Trophoblast cell (in vitro differentiated cells and primary cell): ENCODE results near the gene KDM2B.
A peak's percentile ranks its signal among the peaks of the same experiment; 100 is the strongest.

ENCODE experiments used
- DNase-seq, 2 donors: peaks; one replicate each; pipeline ENCODE4 v3.0.0-alpha.2; 2016
- H2AFZ ChIP-seq: 2 replicates; pipeline ENCODE4 v1.6.1; 2013; ENCODE audit warnings: low read length, moderate library complexity, mild to moderate bottlenecking; ENCODE audit not compliant: insufficient read depth, poor library complexity
- H2AK5ac ChIP-seq: 2 replicates; pipeline ENCODE4 v1.6.1; 2013; ENCODE audit warnings: mild to moderate bottlenecking, low read length
- H2BK120ac ChIP-seq: 2 replicates; pipeline ENCODE4 v1.6.1; 2013; ENCODE audit warnings: low read length, mild to moderate bottlenecking, moderate library complexity; ENCODE audit not compliant: insufficient read depth, poor library complexity
- H2BK12ac ChIP-seq: 2 replicates; pipeline ENCODE4 v1.6.1; 2013; ENCODE audit warnings: mild to moderate bottlenecking, low read length, moderate library complexity
- H2BK5ac ChIP-seq: 2 replicates; pipeline ENCODE4 v1.6.1; 2013; ENCODE audit warnings: low read length, low read depth, moderate library complexity, mild to moderate bottlenecking; ENCODE audit not compliant: poor library complexity
- H3K14ac ChIP-seq: 2 replicates; pipeline ENCODE4 v1.6.1; 2013; ENCODE audit warnings: mild to moderate bottlenecking, low read length
- H3K18ac ChIP-seq: 2 replicates; pipeline ENCODE4 v1.6.1; 2013; ENCODE audit warnings: mild to moderate bottlenecking, low read length
- H3K23ac ChIP-seq: 2 replicates; pipeline ENCODE4 v1.6.1; 2013; ENCODE audit warnings: low read length
- H3K27ac ChIP-seq: 2 replicates; pipeline ENCODE4 v1.5.1; 2013; ENCODE audit warnings: low read depth, mild to moderate bottlenecking, inconsistent platforms, low read length, moderate library complexity
- H3K27me3 ChIP-seq: 2 replicates; pipeline ENCODE4 v1.6.1; 2013; ENCODE audit warnings: inconsistent platforms, mild to moderate bottlenecking, low read length, moderate library complexity; ENCODE audit not compliant: insufficient read depth
- H3K36me3 ChIP-seq, 2 experiments: 1 replicate in 1 of 2; 2 replicates in 1 of 2; pipeline ENCODE4 v1.6.1; 2013; ENCODE audit warnings: low read length in 2 of 2, mild to moderate bottlenecking in 2 of 2, moderate library complexity in 1 of 2; ENCODE audit not compliant: insufficient read depth in 2 of 2, control insufficient read depth in 1 of 2
- H3K4ac ChIP-seq: 2 replicates; pipeline ENCODE4 v1.6.1; 2013; ENCODE audit warnings: low read depth, mild to moderate bottlenecking, low read length, moderate library complexity
- H3K4me1 ChIP-seq, 2 experiments: 1 replicate in 1 of 2; 2 replicates in 1 of 2; pipeline ENCODE4 v1.6.1; 2013; ENCODE audit warnings: low read length in 2 of 2, mild to moderate bottlenecking in 2 of 2, moderate library complexity in 1 of 2; ENCODE audit not compliant: insufficient read depth in 2 of 2, control insufficient read depth in 1 of 2
- H3K4me2 ChIP-seq: 2 replicates; pipeline ENCODE4 v1.6.1; 2013; ENCODE audit warnings: inconsistent platforms, mild to moderate bottlenecking, low read length, moderate library complexity
- H3K4me3 ChIP-seq: 2 replicates; pipeline ENCODE4 v1.5.1; 2013; ENCODE audit warnings: mild to moderate bottlenecking, low read depth, low read length, inconsistent platforms
- H3K79me1 ChIP-seq: one replicate; pipeline ENCODE4 v1.6.1; 2013; ENCODE audit warnings: low read length
- H3K79me2 ChIP-seq: 2 replicates; pipeline ENCODE4 v1.6.1; 2013; ENCODE audit warnings: low read length, mild to moderate bottlenecking; ENCODE audit not compliant: control insufficient read depth, insufficient read depth, poor library complexity
- H3K9ac ChIP-seq: 2 replicates; pipeline ENCODE4 v1.6.1; 2013; ENCODE audit warnings: mild to moderate bottlenecking, low read length
- H3K9me3 ChIP-seq: 2 replicates; pipeline ENCODE4 v1.6.1; 2013; ENCODE audit warnings: low read depth, mild to moderate bottlenecking, control low read depth, inconsistent platforms, low read length; ENCODE audit not compliant: insufficient read depth
- H4K12ac ChIP-seq: 2 replicates; pipeline ENCODE4 v1.6.1; 2013; ENCODE audit warnings: low read depth, mild to moderate bottlenecking, low read length, moderate library complexity
- H4K8ac ChIP-seq: 2 replicates; pipeline ENCODE4 v1.6.1; 2013; ENCODE audit warnings: low read depth, mild to moderate bottlenecking, low read length, moderate library complexity
- H4K91ac ChIP-seq: one replicate; pipeline ENCODE4 v1.6.1; 2013; ENCODE audit warnings: low read depth, mild to moderate bottlenecking, low read length, moderate library complexity
- WGBS: extraction: QIAGEN DNeasy Blood & Tissue Kit; methylation state at CpG from one replicate; pipeline ENCODE4 v1.1.7; 2013; ENCODE audit warnings: missing lambda C conversion rate; ENCODE audit not compliant: insufficient read length, insufficient coverage; ENCODE audit errors: extremely low coverage; 5-methylcytosine and 5-hydroxymethylcytosine counted together

The KDM2B gene

GRCh38 chr12:121505513-121505912, 75.3 kb downstream of the KDM2B start:
- Histone ChIP-seq H3K18ac (no peak overlapping the region), H3K14ac (no peak overlapping the region), H4K91ac (no peak overlapping the region), H3K4me2 (no peak overlapping the region), H3K79me1 (no peaks in the 10 kb centered on the region), H3K36me3 (peaks cover 11 to 14% of the 10 kb centered on the region in 2 experiments), H2AK5ac (no peak overlapping the region), H3K4me1 (no peaks in the 10 kb centered on the region), H4K8ac (no peak overlapping the region), H3K4ac (no peak overlapping the region), H3K27me3 (no peaks in the 10 kb centered on the region), H3K4me3 (no peak overlapping the region), H3K9ac (no peak overlapping the region), H4K12ac (no peak overlapping the region), H3K23ac (no peak overlapping the region), H2BK5ac (no peak overlapping the region), H3K79me2 (no peaks in the 10 kb centered on the region), H2BK12ac (no peak overlapping the region), H3K27ac (no peak overlapping the region), H2AFZ (no peak overlapping the region), H3K9me3 (no peaks in the 10 kb centered on the region), H2BK120ac (no peak overlapping the region)
- WGBS = no CpG with 5 or more reads among the region's 3 CpGs
- DNase-seq = no peak

- H3K14ac ChIP-seq = no peak overlapping the region
- H3K79me1 ChIP-seq = no peaks in the 10 kb centered on the region
- no peak overlapping the region for H3K4me2 ChIP-seq
- H2AK5ac ChIP-seq = no peak overlapping the region
- no peak overlapping the region for H3K27ac ChIP-seq
- no peak overlapping the region for H4K91ac ChIP-seq
- H2BK5ac ChIP-seq = no peak overlapping the region
- H3K4ac ChIP-seq = no peak overlapping the region
- H2BK120ac ChIP-seq = no peak overlapping the region
- H3K27me3 ChIP-seq = no peaks in the 10 kb centered on the region
- H3K18ac ChIP-seq = no peak overlapping the region
- H3K23ac ChIP-seq = no peak overlapping the region
- H4K12ac ChIP-seq = no peak overlapping the region
- peaks cover 9 to 10% of the 10 kb centered on the region in 2 experiments for H3K36me3 ChIP-seq
- WGBS = no CpG with 5 or more reads among the region's 13 CpGs
- no peaks in the 10 kb centered on the region for H3K9me3 ChIP-seq
- H3K9ac ChIP-seq = no peak overlapping the region
- no peak overlapping the region for H4K8ac ChIP-seq
- DNase-seq = peak; percentile 31 to 75
- no peak overlapping the region for H2BK12ac ChIP-seq
- no peak overlapping the region for H2AFZ ChIP-seq
- H3K79me2 ChIP-seq = no peaks in the 10 kb centered on the region
- no peaks in the 10 kb centered on the region for H3K4me1 ChIP-seq
- no peak overlapping the region for H3K4me3 ChIP-seq
Observed at GRCh38 chr12:121504505-121504904, 76.3 kb downstream of the KDM2B start.

- no peak overlapping the region for H4K12ac ChIP-seq
- no peak overlapping the region for H3K4me2 ChIP-seq
- no peak overlapping the region for H2BK12ac ChIP-seq
- no peaks in the 10 kb centered on the region for H3K9me3 ChIP-seq
- H3K14ac ChIP-seq = no peak overlapping the region
- no peak overlapping the region for H3K27ac ChIP-seq
- H3K23ac ChIP-seq = no peak overlapping the region
- no peaks in the 10 kb centered on the region for H3K79me1 ChIP-seq
- no CpG with 5 or more reads among the region's 1 CpG for WGBS
- H3K9ac ChIP-seq = peak overlapping the region; percentile 39
- H3K4ac ChIP-seq = no peak overlapping the region
- H2BK120ac ChIP-seq = no peak overlapping the region
- H3K79me2 ChIP-seq = no peaks in the 10 kb centered on the region
- H2AK5ac ChIP-seq = no peak overlapping the region
- H4K8ac ChIP-seq = no peak overlapping the region
- H2AFZ ChIP-seq = no peak overlapping the region
- no peak overlapping the region for H3K4me3 ChIP-seq
- no peak overlapping the region for H2BK5ac ChIP-seq
- H4K91ac ChIP-seq = no peak overlapping the region
- no peak for DNase-seq
- no peaks in the 10 kb centered on the region for H3K4me1 ChIP-seq
- H3K36me3 ChIP-seq = peaks cover under 1 to 3% of the 10 kb centered on the region in 2 experiments
- no peaks in the 10 kb centered on the region for H3K27me3 ChIP-seq
- no peak overlapping the region for H3K18ac ChIP-seq
Observed at GRCh38 chr12:121503395-121503794, 77.4 kb downstream of the KDM2B start.

- Histone ChIP-seq H3K4me1 (no peaks in the 10 kb centered on the region), H3K36me3 (peaks cover 0 to 3% of the 10 kb centered on the region in 2 experiments), H2AK5ac (no peak overlapping the region), H3K9ac (no peak overlapping the region), H4K91ac (no peak overlapping the region), H3K27me3 (no peaks in the 10 kb centered on the region), H3K4me3 (no peak overlapping the region), H3K4me2 (no peak overlapping the region), H2BK12ac (no peak overlapping the region), H3K18ac (no peak overlapping the region), H3K4ac (no peak overlapping the region), H2BK5ac (no peak overlapping the region), H2AFZ (no peak overlapping the region), H4K8ac (no peak overlapping the region), H4K12ac (no peak overlapping the region), H3K79me1 (no peaks in the 10 kb centered on the region), H3K23ac (no peak overlapping the region), H3K79me2 (no peaks in the 10 kb centered on the region), H3K27ac (no peak overlapping the region), H3K9me3 (no peaks in the 10 kb centered on the region), H2BK120ac (no peak overlapping the region), H3K14ac (no peak overlapping the region)
- WGBS = no CpG with 5 or more reads among the region's 9 CpGs
- DNase-seq = no peak
Observed at GRCh38 chr12:121501946-121502345, 78.9 kb downstream of the KDM2B start.
